NOMO-1 treated with DMSO at 0.1 percent for 48 hours (cell line): ENCODE results near the gene TRAF5.
"Not testable (repeated sequence)": the region's sequence is repeated elsewhere in the genome, so short reads cannot be mapped to it uniquely, and the experiment has no call there.

Experiments
- DNase-seq: peaks from one replicate; lab custom pipeline; 2025; ENCODE audit not compliant: unreplicated experiment; lab: John Stamatoyannopoulos, UW

TRAF5 gene

GRCh38 chr1:211376807-211377470, 50.3 kb downstream of the TRAF5 start:
- no peak for DNase-seq

GRCh38 chr1:211377539-211378450, 51.2 kb downstream of the TRAF5 start:
- no peak for DNase-seq

GRCh38 chr1:211378844-211379243, 52.2 kb downstream of the TRAF5 start:
- DNase-seq: no peak

GRCh38 chr1:211379446-211379845, 52.8 kb downstream of the TRAF5 start:
- DNase-seq: no peak

- no peak for DNase-seq
Observed at GRCh38 chr1:211381481-211382181, 55.0 kb downstream of the TRAF5 start.

GRCh38 chr1:211382182-211382713, 55.6 kb downstream of the TRAF5 start:
- DNase-seq: no peak

- DNase-seq: peak; percentile 80
Observed at GRCh38 chr1:211382714-211383480, 56.3 kb downstream of the TRAF5 start.

GRCh38 chr1:211384524-211384923, 57.9 kb downstream of the TRAF5 start:
- no peak for DNase-seq

- DNase-seq: no peak
Observed at GRCh38 chr1:211386921-211387320, 60.3 kb downstream of the TRAF5 start.

- not testable (repeated sequence) for DNase-seq
Observed at GRCh38 chr1:211390829-211391228, 64.2 kb downstream of the TRAF5 start.

- no peak for DNase-seq
Observed at GRCh38 chr1:211393203-211393602, 66.6 kb downstream of the TRAF5 start.

- DNase-seq: not testable (repeated sequence)
Observed at GRCh38 chr1:211398266-211398930, 71.8 kb downstream of the TRAF5 start.

- not testable (repeated sequence) for DNase-seq
Observed at GRCh38 chr1:211399851-211400393, 73.3 kb downstream of the TRAF5 start.

- not testable (repeated sequence) for DNase-seq
Observed at GRCh38 chr1:211401751-211402150, 75.1 kb downstream of the TRAF5 start.

- DNase-seq: not testable (repeated sequence)
Observed at GRCh38 chr1:211406086-211406485, 79.5 kb downstream of the TRAF5 start.

GRCh38 chr1:211407749-211408148, 81.1 kb downstream of the TRAF5 start:
- DNase-seq: not testable (repeated sequence)

- no peak for DNase-seq
Observed at GRCh38 chr1:211411639-211412038, 85.0 kb downstream of the TRAF5 start.

GRCh38 chr1:211415700-211416099, 89.1 kb downstream of the TRAF5 start:
- DNase-seq: no peak

GRCh38 chr1:211416246-211416627, 89.6 kb downstream of the TRAF5 start:
- DNase-seq: not testable (repeated sequence)
